ENCODE measurements around the gene ABLIM1.

The ABLIM1 gene

GRCh38 chr10:114448897-114449296 lies 209.2 kb downstream of the ABLIM1 start:
- Histone ChIP-seq H2AFZ (ENCODE audit: low read length) (no peak overlapping the region), H3K9me2 (replicated peaks; ENCODE audit: insufficient read depth, low read length) (no peaks in the 10 kb centered on the region), H3K36me3 (replicated peaks; ENCODE audit: insufficient read depth, low read length) (no peaks in the 10 kb centered on the region), H3K4me1 (ENCODE audit: low read length) (no peaks in the 10 kb centered on the region), H3K9ac (ENCODE audit: low read length) (no peak overlapping the region), H3K79me2 (ENCODE audit: low read length) (no peaks in the 10 kb centered on the region), H3K9me3 (replicated peaks; ENCODE audit: insufficient read depth, low read length) (no peaks in the 10 kb centered on the region), H4K20me1 (ENCODE audit: insufficient read depth, low read length) (no peaks in the 10 kb centered on the region), H3K4me3 (ENCODE audit: low read length) (no peak overlapping the region), H3F3A (ENCODE audit: insufficient read depth, low read length) (no peaks in the 10 kb centered on the region), H3K27me3 (replicated peaks; ENCODE audit: insufficient read depth, low read length) (no peaks in the 10 kb centered on the region), H3K27ac (ENCODE audit: low read length) (no peak overlapping the region), H3K4me2 (ENCODE audit: low read depth, low read length) (no peak overlapping the region)
- TF ChIP-seq EZH2 (optimal IDR thresholded peaks at IDR 0.05; ENCODE audit: low read depth, low read length), result no peak
- TF ChIP-seq CTCF (IDR thresholded peaks at IDR 0.05; ENCODE audit: low read length), result no peak
- TF ChIP-seq EZH2phosphoT487 (IDR thresholded peaks at IDR 0.05; ENCODE audit: low read length), result no peak
- DNase-seq, result no peak

GRCh38 chr10:114445332-114445731 lies 212.7 kb downstream of the ABLIM1 start:
- Histone ChIP-seq H3K79me2 (ENCODE audit: low read length) (no peaks in the 10 kb centered on the region), H3K27ac (ENCODE audit: low read length) (no peak overlapping the region), H3F3A (ENCODE audit: insufficient read depth, low read length) (no peaks in the 10 kb centered on the region), H3K36me3 (replicated peaks; ENCODE audit: insufficient read depth, low read length) (no peaks in the 10 kb centered on the region), H3K9me3 (replicated peaks; ENCODE audit: insufficient read depth, low read length) (no peaks in the 10 kb centered on the region), H3K4me3 (ENCODE audit: low read length) (no peak overlapping the region), H3K27me3 (replicated peaks; ENCODE audit: insufficient read depth, low read length) (no peaks in the 10 kb centered on the region), H3K9ac (ENCODE audit: low read length) (no peak overlapping the region), H3K4me1 (ENCODE audit: low read length) (no peaks in the 10 kb centered on the region), H4K20me1 (ENCODE audit: insufficient read depth, low read length) (no peaks in the 10 kb centered on the region), H2AFZ (ENCODE audit: low read length) (no peak overlapping the region), H3K9me2 (replicated peaks; ENCODE audit: insufficient read depth, low read length) (no peaks in the 10 kb centered on the region), H3K4me2 (ENCODE audit: low read depth, low read length) (no peak overlapping the region)
- no peak for DNase-seq
- no peak for TF ChIP-seq CTCF (IDR thresholded peaks at IDR 0.05; ENCODE audit: low read length)
- TF ChIP-seq EZH2phosphoT487 (IDR thresholded peaks at IDR 0.05; ENCODE audit: low read length), result no peak
- no peak for TF ChIP-seq EZH2 (optimal IDR thresholded peaks at IDR 0.05; ENCODE audit: low read depth, low read length)

DNA sequence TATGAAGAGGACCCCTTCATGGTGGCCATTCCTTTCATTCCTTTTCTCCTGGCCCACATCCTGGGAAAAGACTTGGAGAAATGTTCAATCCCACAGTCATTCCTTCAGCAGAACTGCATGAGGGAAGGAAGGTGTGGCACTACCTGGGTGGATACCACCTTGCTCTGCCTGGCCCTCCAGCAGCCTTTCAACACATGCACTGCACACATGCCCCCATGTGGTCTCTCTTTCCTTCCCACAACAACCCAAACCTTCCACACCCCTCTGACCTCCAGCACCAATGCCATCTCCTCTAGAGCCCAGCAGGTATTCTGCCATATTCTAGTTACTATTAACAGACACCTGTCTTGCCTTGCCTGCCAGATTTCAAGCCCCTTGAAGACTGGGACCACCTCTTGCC lies 213.3 kb downstream of the ABLIM1 start:
- H3K27me3 ChIP-seq (replicated peaks; ENCODE audit: insufficient read depth, low read length), result no peaks in the 10 kb centered on the region

More for the DNA sequence above, 213.3 kb downstream of the ABLIM1 start:
- no peak overlapping the region for H3K27ac ChIP-seq (ENCODE audit: low read length)
- no peaks in the 10 kb centered on the region for H3F3A ChIP-seq (ENCODE audit: insufficient read depth, low read length)
- H3K9me3 ChIP-seq (replicated peaks; ENCODE audit: insufficient read depth, low read length), result no peaks in the 10 kb centered on the region
- DNase-seq, result no peak
- H3K36me3 ChIP-seq (replicated peaks; ENCODE audit: insufficient read depth, low read length), result no peaks in the 10 kb centered on the region
- no peak overlapping the region for H3K9ac ChIP-seq (ENCODE audit: low read length)
- H3K4me2 ChIP-seq (ENCODE audit: low read depth, low read length), result no peak overlapping the region
- H3K79me2 ChIP-seq (ENCODE audit: low read length), result no peaks in the 10 kb centered on the region
- no peak for TF ChIP-seq EZH2phosphoT487 (IDR thresholded peaks at IDR 0.05; ENCODE audit: low read length)
- no peak for TF ChIP-seq CTCF (IDR thresholded peaks at IDR 0.05; ENCODE audit: low read length)
- no peak for TF ChIP-seq EZH2 (optimal IDR thresholded peaks at IDR 0.05; ENCODE audit: low read depth, low read length)
- H3K4me3 ChIP-seq (ENCODE audit: low read length), result no peak overlapping the region
- no peaks in the 10 kb centered on the region for H4K20me1 ChIP-seq (ENCODE audit: insufficient read depth, low read length)
- no peaks in the 10 kb centered on the region for H3K9me2 ChIP-seq (replicated peaks; ENCODE audit: insufficient read depth, low read length)
- H2AFZ ChIP-seq (ENCODE audit: low read length), result no peak overlapping the region
- H3K4me1 ChIP-seq (ENCODE audit: low read length), result no peaks in the 10 kb centered on the region

All from MM.1S (cell line).